GM12878 (cell line): ENCODE data around the gene SLC25A39. TPM values are rescaled to one million over a fixed set of nuclear protein-coding genes. Genes with fewer than 3 reads are reported as not detected.

Source experiments
- ATAC-seq: fragments of 200-7000 bp; cut with Tn5 transposase; 3 replicates; pipeline ENCODE4 v1.9.1; 2020; ENCODE audit warnings: mild to moderate bottlenecking, moderate library complexity
- BruUV-seq: library from RNA; stranded (reverse); fragments of 400-500 nt; replicated peaks from 2 replicates; lab custom pipeline; 2021; lab: Mats Ljungman, UMichigan
- CTCF ChIA-PET: fragments of 300-600 bp; sonication (Branson Sonifier 250); formaldehyde crosslinking; extraction: SDS; loops from one replicate; lab custom pipeline; 2021; ENCODE audit warnings: inconsistent platforms; lab: Yijun Ruan, JAX
- POLR2A ChIA-PET: fragments of 350-600 bp; formaldehyde crosslinking; extraction: SDS; loops from one replicate; lab custom pipeline; 2021; ENCODE audit warnings: inconsistent platforms; lab: Charles Lee
- RAD21 ChIA-PET: fragments of 300-600 bp; sonication (Branson Sonifier 250); formaldehyde crosslinking; loops from one replicate; lab custom pipeline; 2023; ENCODE audit warnings: antibody characterized with exemption; ENCODE audit not compliant: unreplicated experiment; lab: Charles Lee
- SMC1A ChIA-PET: fragments of 300-600 bp; sonication (Branson Sonifier 250); formaldehyde crosslinking; loops from one replicate; lab custom pipeline; 2023; ENCODE audit not compliant: unreplicated experiment, uncharacterized antibody; lab: Charles Lee
- DNase-seq: peaks from one replicate; pipeline ENCODE4 v3.0.0-alpha.2; 2011; ENCODE audit warnings: low read depth, low spot score
- FAIRE-seq: peaks from 3 replicates; lab custom pipeline; 2011; peaks lifted over from hg19 to GRCh38; lab: Jason Lieb, UNC
- H2AFZ ChIP-seq: 2 replicates; pipeline ENCODE4 v1.6.0; 2011; ENCODE audit warnings: low read depth, low read length, control low read depth; ENCODE audit not compliant: control insufficient read depth
- H3K27ac ChIP-seq: 2 replicates; pipeline ENCODE4 v1.5.1; 2011; ENCODE audit warnings: control low read depth; ENCODE audit not compliant: control insufficient read depth, insufficient read depth
- H3K27me3 ChIP-seq, 2 experiments: replicated peaks in 1 of 2; 2 replicates each; pipeline versions ENCODE4 v1.6.0 to v1.6.1; 2011; ENCODE audit warnings: low read length in 1 of 2; ENCODE audit not compliant: control insufficient read depth in 2 of 2, insufficient read depth in 2 of 2
- H3K36me3 ChIP-seq, 2 experiments: 2 replicates each; pipeline ENCODE4 v1.5.1; 2011; ENCODE audit warnings: low read length in 1 of 2; ENCODE audit not compliant: control insufficient read depth in 2 of 2, insufficient read depth in 2 of 2
- H3K4me1 ChIP-seq: 2 replicates; pipeline ENCODE4 v1.6.1; 2011; ENCODE audit warnings: mild to moderate bottlenecking, low read length, moderate library complexity, mixed read lengths; ENCODE audit not compliant: control insufficient read depth, insufficient read depth
- H3K4me2 ChIP-seq: 2 replicates; pipeline ENCODE4 v1.6.0; 2011; ENCODE audit warnings: control low read depth; ENCODE audit not compliant: control insufficient read depth, insufficient read depth
- H3K4me3 ChIP-seq: fragments of 200-600 bp; sonication (generic); 2 replicates; pipeline ENCODE4 v1.5.1; 2016
- H3K79me2 ChIP-seq: 2 replicates; pipeline ENCODE4 v1.6.0; 2011; ENCODE audit warnings: low read length; ENCODE audit not compliant: control insufficient read depth, insufficient read depth
- H3K9ac ChIP-seq: 2 replicates; pipeline ENCODE4 v1.8.0; 2011; ENCODE audit warnings: low read length, control low read depth, mixed read lengths; ENCODE audit not compliant: control insufficient read depth, insufficient read depth
- H3K9me3 ChIP-seq: replicated peaks from 3 replicates; pipeline ENCODE4 v1.5.1; 2011; ENCODE audit warnings: mild to moderate bottlenecking, low read length; ENCODE audit not compliant: control insufficient read depth, insufficient read depth
- H4K20me1 ChIP-seq: 2 replicates; pipeline ENCODE4 v1.6.0; 2011; ENCODE audit not compliant: control insufficient read depth, insufficient read depth
- IRF4 ChIP-seq: IDR thresholded peaks from 2 replicates; pipeline ENCODE4 v1.6.1; 2011; ENCODE audit warnings: low read depth, low read length
- MAX ChIP-seq: IDR thresholded peaks from 2 replicates; pipeline ENCODE4 v1.6.1; 2012; ENCODE audit warnings: low read depth, low read length, improper control_type of control experiment
- MYC ChIP-seq: IDR thresholded peaks from 2 replicates; pipeline ENCODE4 v1.6.1; 2011; ENCODE audit warnings: mild to moderate bottlenecking, low read length, moderate library complexity, inconsistent platforms; ENCODE audit not compliant: insufficient read depth, insufficient replicate concordance, insufficient read length, severe bottlenecking
- ZNF217 ChIP-seq: fragments of 450-650 bp; IDR thresholded peaks from 2 replicates; pipeline ENCODE4 v1.6.1; 2017; ENCODE audit warnings: antibody characterized with exemption, mild to moderate bottlenecking
- ZZZ3 ChIP-seq: IDR thresholded peaks from 2 replicates; pipeline ENCODE4 v1.6.1; 2011; ENCODE audit warnings: low read depth; ENCODE audit not compliant: control insufficient read depth, insufficient read length
- WGBS: methylation state at CpG from one replicate; pipeline ENCODE4 v1.1.6; 2016; ENCODE audit warnings: low lambda C conversion rate; ENCODE audit not compliant: insufficient replicate concordance, insufficient coverage; ENCODE audit errors: missing lambda C conversion rate; 5-methylcytosine and 5-hydroxymethylcytosine counted together
- in situ Hi-C: fragments of 300-500 bp; cut with MboI; formaldehyde crosslinking; loops from 9 replicates; pipeline ENCODE4 v1.14.3; 2018; ENCODE audit warnings: mixed read lengths
- intact Hi-C: fragments of 100-400 bp; cut with micrococcal nuclease; formaldehyde crosslinking; loops from one replicate; pipeline ENCODE4 v1.14.2; 2022; ENCODE audit not compliant: unreplicated experiment
- polyA plus RNA-seq, 11 experiments: library from polyadenylated mRNA; depleted of rRNA in 4 of 11; unstranded in 6 of 11; stranded (reverse) in 5 of 11; fragments of >200 nt; fragmentation: Nextera tagmentation in 4 of 11; fragmentation: Illumina TruSeq in 1 of 11; extraction: Ambion mirVana in 4 of 11; extraction: Trizol in 1 of 11; gene quantifications; 1 replicate in 1 of 11; 2 replicates in 10 of 11; pipeline versions ENCODE4 v1.2.1 to v1.2.3, GENCODE V29; 2011 to 2016; ENCODE audit warnings: inconsistent platforms in 2 of 11, missing spikeins in 2 of 11, low read depth in 1 of 11
- total RNA-seq, 4 experiments: library from RNA; depleted of rRNA in 3 of 4; stranded (reverse); fragments of >200 nt in 3 of 4; fragmentation: Illumina TruSeq in 1 of 4; extraction: Trizol in 1 of 4; gene quantifications; 2 replicates each; pipeline versions ENCODE4 v1.2.1 to v1.2.3, GENCODE V29; 2013 to 2021
- TF ChIP-seq, protein P1 (sequence below): fragments of 450-650 bp; IDR thresholded peaks from 2 replicates; pipeline ENCODE4 v1.6.1; 2016; ENCODE audit warnings: mild to moderate bottlenecking

The SLC25A39 gene
- total and polyA plus RNA-seq, 10 of the 15 experiments (the other 5 are each of a cell fraction or from before 2014, with no cell fraction given): 3.5 to 270 (median 150) TPM

- CTCF ChIA-PET: interaction anchor here (0.6 kb wide), 1 partner anchor 55 kb away, joined by 3 read pairs; no protein-coding TSS in a partner anchor
Measured at GRCh38 chr17:44272954-44273353, 51.7 kb downstream of the SLC25A39 start.

More at GRCh38 chr17:44272954-44273353, 51.7 kb downstream of the SLC25A39 start:
- no peaks in the 10 kb centered on the region for H3K9me3 ChIP-seq
- 41% methylated on average over 6 of the region's 6 CpGs for WGBS
- ChIA-PET POLR2A (interaction anchor here (0.6 kb wide), 1 partner anchor 41 kb away, joined by 3 read pairs; no protein-coding TSS in a partner anchor), SMC1A (interaction anchor here (1.0 kb wide), 1 partner anchor 52 kb away, joined by 4 read pairs; no protein-coding TSS in a partner anchor), RAD21 (interaction anchor here (0.6 kb wide), 1 partner anchor 51 kb away, joined by 3 read pairs; no protein-coding TSS in a partner anchor)
- H4K20me1 ChIP-seq: no peaks in the 10 kb centered on the region
- in situ Hi-C loops: no loop called here
- no peak overlapping the region for H3K4me2 ChIP-seq
- no peak overlapping the region for H3K27ac ChIP-seq
- TF ChIP-seq ZZZ3 (no peak), IRF4 (no peak), ZNF217 (no peak), MYC (no peak), MAX (no peak)
- TF ChIP-seq, protein P1, sequence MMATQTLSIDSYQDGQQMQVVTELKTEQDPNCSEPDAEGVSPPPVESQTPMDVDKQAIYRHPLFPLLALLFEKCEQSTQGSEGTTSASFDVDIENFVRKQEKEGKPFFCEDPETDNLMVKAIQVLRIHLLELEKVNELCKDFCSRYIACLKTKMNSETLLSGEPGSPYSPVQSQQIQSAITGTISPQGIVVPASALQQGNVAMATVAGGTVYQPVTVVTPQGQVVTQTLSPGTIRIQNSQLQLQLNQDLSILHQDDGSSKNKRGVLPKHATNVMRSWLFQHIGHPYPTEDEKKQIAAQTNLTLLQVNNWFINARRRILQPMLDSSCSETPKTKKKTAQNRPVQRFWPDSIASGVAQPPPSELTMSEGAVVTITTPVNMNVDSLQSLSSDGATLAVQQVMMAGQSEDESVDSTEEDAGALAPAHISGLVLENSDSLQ: no peak
- ATAC-seq: no peak
- no peaks in the 10 kb centered on the region for H3K79me2 ChIP-seq
- BruUV-seq: no TSS peak
- FAIRE-seq: no peak
- H3K4me3 ChIP-seq: no peak overlapping the region
- no peak for DNase-seq
- H3K36me3 ChIP-seq: no peaks in the 10 kb centered on the region
- no peaks in the 10 kb centered on the region; a peak in 1 of 4 replicates for H3K27me3 ChIP-seq
- intact Hi-C loops: no loop called here
- no peak overlapping the region for H3K9ac ChIP-seq
- no peak overlapping the region for H2AFZ ChIP-seq
- H3K4me1 ChIP-seq: no peaks in the 10 kb centered on the region
